Naive thymus-derived CD4-positive, alpha-beta T cell (primary cell): ENCODE data around the gene SUCNR1. TPM values are rescaled to one million over a fixed set of nuclear protein-coding genes. Genes with fewer than 3 reads are reported as not detected.
"Not testable (repeated sequence)": the region's sequence is repeated elsewhere in the genome, so short reads cannot be mapped to it uniquely, and the experiment has no call there.

Experiments
- ATAC-seq: fragments of 150-1000 bp; cut with Tn5 transposase; 2 replicates; pipeline ENCODE4 v1.10.0; 2021; ENCODE audit warnings: mild to moderate bottlenecking, moderate library complexity
- CTCF ChIA-PET: fragments of 350-600 bp; sonication (Branson Sonifier 250); formaldehyde crosslinking; loops from one replicate; lab custom pipeline; 2021; ENCODE audit warnings: antibody characterized with exemption; lab: Charles Lee
- POLR2A ChIA-PET: fragments of 350-600 bp; sonication (Branson Sonifier 250); formaldehyde crosslinking; loops from one replicate; lab custom pipeline; 2021; ENCODE audit warnings: antibody characterized with exemption, inconsistent platforms; lab: Charles Lee
- DNase-seq, 9 donors: peaks; one replicate each; pipeline versions ENCODE4 v3.0.0 to v3.0.0-alpha.2; 2020 to 2022; ENCODE audit warnings: mixed read lengths in 1 of 9
- H3K27ac ChIP-seq: one replicate; pipeline ENCODE4 v1.7.0; 2013; ENCODE audit warnings: mild to moderate bottlenecking, low read depth, low read length, moderate library complexity
- H3K27me3 ChIP-seq, 2 donors: one replicate each; pipeline ENCODE4 v1.7.0; 2013; ENCODE audit warnings: low read length in 2 of 2, mild to moderate bottlenecking in 2 of 2, moderate library complexity in 2 of 2; ENCODE audit not compliant: control insufficient read depth in 2 of 2, insufficient read depth in 2 of 2
- H3K36me3 ChIP-seq, 3 experiments: 1 replicate in 2 of 3; 2 replicates in 1 of 3; pipeline ENCODE4 v1.7.0; 2013; ENCODE audit warnings: low read length in 3 of 3, mild to moderate bottlenecking in 3 of 3, moderate library complexity in 1 of 3; ENCODE audit not compliant: insufficient read depth in 3 of 3, control insufficient read depth in 2 of 3
- H3K4me1 ChIP-seq, 2 donors: one replicate each; pipeline ENCODE4 v1.7.0; 2013; ENCODE audit warnings: low read length in 2 of 2, mild to moderate bottlenecking in 2 of 2, moderate library complexity in 1 of 2; ENCODE audit not compliant: control insufficient read depth in 2 of 2, insufficient read depth in 2 of 2
- H3K4me3 ChIP-seq: 2 replicates; pipeline ENCODE4 v1.7.0; 2013; ENCODE audit warnings: mild to moderate bottlenecking, low read length
- H3K9me3 ChIP-seq, 3 experiments: 1 replicate in 2 of 3; 2 replicates in 1 of 3; pipeline ENCODE4 v1.7.0; 2013; ENCODE audit warnings: low read length in 3 of 3; ENCODE audit not compliant: control insufficient read depth in 2 of 3
- H3K27ac Mint-ChIP-seq, 9 donors: one replicate each; pipeline ENCODE4 v1.8.0; 2020 to 2022; ENCODE audit warnings: mixed read lengths in 9 of 9, mild to moderate bottlenecking in 8 of 9, moderate library complexity in 5 of 9, inconsistent platforms in 2 of 9
- H3K27me3 Mint-ChIP-seq, 5 donors: one replicate each; pipeline ENCODE4 v1.8.0; 2021 to 2022; ENCODE audit warnings: mixed read lengths in 5 of 5, mild to moderate bottlenecking in 1 of 5
- H3K36me3 Mint-ChIP-seq, 5 donors: one replicate each; pipeline ENCODE4 v1.8.0; 2020 to 2022; ENCODE audit warnings: mixed read lengths in 5 of 5, mild to moderate bottlenecking in 3 of 5, inconsistent platforms in 1 of 5
- H3K4me1 Mint-ChIP-seq, 7 donors: one replicate each; pipeline ENCODE4 v1.8.0; 2020 to 2022; ENCODE audit warnings: mixed read lengths in 7 of 7, mild to moderate bottlenecking in 3 of 7, inconsistent platforms in 1 of 7
- H3K4me3 Mint-ChIP-seq, 10 donors: one replicate each; pipeline ENCODE4 v1.8.0; 2020 to 2022; ENCODE audit warnings: mild to moderate bottlenecking in 10 of 10, mixed read lengths in 10 of 10, moderate library complexity in 6 of 10, inconsistent platforms in 2 of 10
- H3K9me3 Mint-ChIP-seq, 11 donors: one replicate each; pipeline ENCODE4 v1.8.0; 2020 to 2022; ENCODE audit warnings: mixed read lengths in 11 of 11, mild to moderate bottlenecking in 4 of 11, inconsistent platforms in 1 of 11, moderate library complexity in 1 of 11
- intact Hi-C, 2 donors: fragments of 100-400 bp; cut with micrococcal nuclease; formaldehyde crosslinking; loops; one replicate each; pipeline ENCODE4 v1.15.1; 2023
- polyA plus RNA-seq, 2 donors: library from polyadenylated mRNA; unstranded; fragments of 300-500 nt; fragmentation: Illumina TruSeq; gene quantifications; one replicate each; pipeline ENCODE4 v1.2.3, GENCODE V29; 2021
- total RNA-seq, 6 experiments: library from RNA in 5 of 6; stranded (reverse) in 5 of 6; gene quantifications; 1 replicate in 5 of 6; 2 replicates in 1 of 6; pipeline ENCODE4 v1.2.3 and lab custom pipeline; 2021 to 2026

SUCNR1 gene
- total and polyA plus RNA-seq, 7 experiments from 2014 or later = 0.12 TPM; not detected in 6

- H3K4me1 ChIP-seq, H3K27ac ChIP-seq, H3K9me3 ChIP-seq, H3K27me3 ChIP-seq, CTCF ChIA-PET, H3K36me3 ChIP-seq, H3K27me3 Mint-ChIP-seq, H3K36me3 Mint-ChIP-seq, intact Hi-C loops, H3K27ac Mint-ChIP-seq, H3K4me3 ChIP-seq, H3K9me3 Mint-ChIP-seq, ATAC-seq, DNase-seq, H3K4me3 Mint-ChIP-seq, POLR2A ChIA-PET: not testable (repeated sequence)
- H3K4me1 Mint-ChIP-seq = peaks cover 7 to 15% (median 13%) of the 10 kb centered on the region in 7 donors
Observed at GRCh38 chr3:151887450-151888211, 14.2 kb downstream of the SUCNR1 start.

- H3K4me1 ChIP-seq = no peaks in the 10 kb centered on the region
- intact Hi-C loops = no loop called here
- H3K27ac ChIP-seq = no peak overlapping the region
- peaks cover 0 to 4% (median 0%) of the 10 kb centered on the region in 5 donors for H3K27me3 Mint-ChIP-seq
- H3K4me1 Mint-ChIP-seq = peaks cover 7 to 20% (median 17%) of the 10 kb centered on the region in 7 donors
- H3K36me3 ChIP-seq = no peaks in the 10 kb centered on the region
- H3K27me3 ChIP-seq = no peaks in the 10 kb centered on the region
- ATAC-seq (peak; percentile 74), DNase-seq (no peak)
- CTCF ChIA-PET = no interaction called here
- H3K9me3 ChIP-seq = no peaks in the 10 kb centered on the region
- H3K4me3 ChIP-seq = no peak overlapping the region
- H3K4me3 Mint-ChIP-seq = peak overlapping the region in 1 of 10 donors; percentile 4
- peaks cover 0 to 7% (median 0%) of the 10 kb centered on the region in 11 donors for H3K9me3 Mint-ChIP-seq
- POLR2A ChIA-PET = no interaction called here
- peaks cover 0 to 3% (median 0%) of the 10 kb centered on the region in 5 donors for H3K36me3 Mint-ChIP-seq
- H3K27ac Mint-ChIP-seq = no peak overlapping the region
Observed at GRCh38 chr3:151890721-151891141, 17.3 kb downstream of the SUCNR1 start.

- Mint-ChIP-seq H3K27ac (no peak overlapping the region), H3K36me3 (peaks cover 0 to 3% (median 0%) of the 10 kb centered on the region in 5 donors), H3K9me3 (peaks cover 0 to 7% (median 0%) of the 10 kb centered on the region in 11 donors), H3K4me1 (peaks cover 7 to 25% (median 20%) of the 10 kb centered on the region in 7 donors), H3K4me3 (no peak overlapping the region), H3K27me3 (peaks cover 0 to 3% (median 0%) of the 10 kb centered on the region in 5 donors)
- CTCF ChIA-PET = no interaction called here
- H3K4me1 ChIP-seq = no peaks in the 10 kb centered on the region
- H3K36me3 ChIP-seq = no peaks in the 10 kb centered on the region
- no peaks in the 10 kb centered on the region for H3K27me3 ChIP-seq
- H3K27ac ChIP-seq = no peak overlapping the region
- no peak for DNase-seq
- intact Hi-C loops = no loop called here
- H3K4me3 ChIP-seq = no peak overlapping the region
- H3K9me3 ChIP-seq = no peaks in the 10 kb centered on the region
- ATAC-seq = no peak
- POLR2A ChIA-PET = no interaction called here
Observed at GRCh38 chr3:151891721-151892120, 18.3 kb downstream of the SUCNR1 start.

- CTCF ChIA-PET = no interaction called here
Observed at GRCh38 chr3:151894219-151894618, 20.8 kb downstream of the SUCNR1 start.

GRCh38 chr3:151895478-151896241 lies 22.2 kb downstream of the SUCNR1 start:
- H3K4me3 ChIP-seq = no peak overlapping the region
- H3K27ac Mint-ChIP-seq = no peak overlapping the region
- H3K4me3 Mint-ChIP-seq = no peak overlapping the region
- H3K27me3 Mint-ChIP-seq = peaks cover 0 to 3% (median 0%) of the 10 kb centered on the region in 5 donors
- peaks cover 0 to 6% (median 0%) of the 10 kb centered on the region in 5 donors for H3K36me3 Mint-ChIP-seq
- peaks cover 11 to 29% (median 15%) of the 10 kb centered on the region in 7 donors for H3K4me1 Mint-ChIP-seq
- H3K27me3 ChIP-seq = no peaks in the 10 kb centered on the region
- intact Hi-C loops = no loop called here
- H3K9me3 Mint-ChIP-seq = peaks cover 0 to 7% (median 0%) of the 10 kb centered on the region in 11 donors
- no peaks in the 10 kb centered on the region for H3K36me3 ChIP-seq
- no peaks in the 10 kb centered on the region for H3K4me1 ChIP-seq
- H3K9me3 ChIP-seq = no peaks in the 10 kb centered on the region
- POLR2A ChIA-PET = no interaction called here
- ATAC-seq = peak; percentile 45
- DNase-seq = no peak
- H3K27ac ChIP-seq = no peak overlapping the region
- CTCF ChIA-PET = interaction anchor here (0.7 kb wide), 1 partner anchor 1100 kb away, joined by 6 read pairs; no protein-coding TSS in a partner anchor

More at GRCh38 chr3:151894219-151894618, 20.8 kb downstream of the SUCNR1 start:
- H3K27me3 ChIP-seq = no peaks in the 10 kb centered on the region
- H3K36me3 ChIP-seq = no peaks in the 10 kb centered on the region
- no peaks in the 10 kb centered on the region for H3K9me3 ChIP-seq
- peaks cover 0 to 3% (median 0%) of the 10 kb centered on the region in 5 donors for H3K36me3 Mint-ChIP-seq
- no peak overlapping the region for H3K27ac Mint-ChIP-seq
- H3K4me3 ChIP-seq = no peak overlapping the region
- no peak for DNase-seq
- H3K4me1 ChIP-seq = no peaks in the 10 kb centered on the region
- no peak overlapping the region for H3K4me3 Mint-ChIP-seq
- H3K27ac ChIP-seq = no peak overlapping the region
- peaks cover 0 to 3% (median 0%) of the 10 kb centered on the region in 5 donors for H3K27me3 Mint-ChIP-seq
- intact Hi-C loops = no loop called here
- ATAC-seq = no peak
- H3K9me3 Mint-ChIP-seq = peaks cover 0 to 7% (median 0%) of the 10 kb centered on the region in 11 donors
- POLR2A ChIA-PET = no interaction called here
- peaks cover 7 to 25% (median 20%) of the 10 kb centered on the region in 7 donors for H3K4me1 Mint-ChIP-seq

- no peaks in the 10 kb centered on the region for H3K36me3 ChIP-seq
- Mint-ChIP-seq H3K4me1 (peaks cover 7 to 31% (median 14%) of the 10 kb centered on the region in 7 donors), H3K9me3 (peaks cover 0 to 6% (median 0%) of the 10 kb centered on the region in 11 donors), H3K27ac (no peak overlapping the region), H3K4me3 (no peak overlapping the region), H3K27me3 (peaks cover 0 to 7% (median 3%) of the 10 kb centered on the region in 5 donors), H3K36me3 (peaks cover 0 to 6% (median 3%) of the 10 kb centered on the region in 5 donors)
- intact Hi-C loops = no loop called here
- H3K27ac ChIP-seq = no peak overlapping the region
- H3K9me3 ChIP-seq = no peaks in the 10 kb centered on the region
- H3K4me1 ChIP-seq = no peaks in the 10 kb centered on the region
- CTCF ChIA-PET = no interaction called here
- ATAC-seq (no peak), DNase-seq (no peak)
- no peak overlapping the region for H3K4me3 ChIP-seq
- POLR2A ChIA-PET = no interaction called here
- H3K27me3 ChIP-seq = no peaks in the 10 kb centered on the region
Observed at GRCh38 chr3:151896246-151897012, 23.0 kb downstream of the SUCNR1 start.
